Dedifferentiated amniotic fluid mesenchymal stem cell (primary cell): ENCODE results near the gene AUTS2.
A peak's percentile ranks its signal among the peaks of the same experiment; 100 is the strongest.

Source experiments
- DNase-seq: peaks from one replicate; pipeline ENCODE4 v3.0.0-alpha.2; 2016; ENCODE audit errors: extremely low spot score

AUTS2 gene

GRCh38 chr7:69857014-69857413 is 258.7 kb downstream of the AUTS2 start:
- DNase-seq = no peak

- no peak for DNase-seq
Measured at GRCh38 chr7:69858471-69858870, 260.2 kb downstream of the AUTS2 start.

GRCh38 chr7:69859342-69859741 is 261.1 kb downstream of the AUTS2 start:
- DNase-seq = no peak

- DNase-seq = no peak
Measured at GRCh38 chr7:69860486-69860885, 262.2 kb downstream of the AUTS2 start.

GRCh38 chr7:69860941-69861622 is 262.8 kb downstream of the AUTS2 start:
- no peak for DNase-seq

GRCh38 chr7:69862413-69863064 is 264.3 kb downstream of the AUTS2 start:
- DNase-seq = no peak

GRCh38 chr7:69864274-69864673 is 266.0 kb downstream of the AUTS2 start:
- no peak for DNase-seq

GRCh38 chr7:69864822-69865221 is 266.5 kb downstream of the AUTS2 start:
- no peak for DNase-seq

- DNase-seq = no peak
Measured at GRCh38 chr7:69868921-69869320, 270.6 kb downstream of the AUTS2 start.

- DNase-seq = peak; percentile 73
Measured at GRCh38 chr7:69871213-69871885, 273.1 kb downstream of the AUTS2 start.

- DNase-seq = no peak
Measured at GRCh38 chr7:69871886-69872569, 273.8 kb downstream of the AUTS2 start.

GRCh38 chr7:69873512-69873911 is 275.2 kb downstream of the AUTS2 start:
- DNase-seq = no peak

GRCh38 chr7:69878015-69878414 is 279.7 kb downstream of the AUTS2 start:
- no peak for DNase-seq

- no peak for DNase-seq
Measured at GRCh38 chr7:69878591-69878990, 280.3 kb downstream of the AUTS2 start.

- no peak for DNase-seq
Measured at GRCh38 chr7:69879989-69880388, 281.7 kb downstream of the AUTS2 start.

- no peak for DNase-seq
Measured at GRCh38 chr7:69880840-69881239, 282.6 kb downstream of the AUTS2 start.

- DNase-seq = no peak
Measured at GRCh38 chr7:69882269-69882668, 284.0 kb downstream of the AUTS2 start.

- DNase-seq = no peak
Measured at GRCh38 chr7:69883399-69883891, 285.2 kb downstream of the AUTS2 start.

- no peak for DNase-seq
Measured at GRCh38 chr7:69885431-69885830, 287.2 kb downstream of the AUTS2 start.

- no peak for DNase-seq
Measured at GRCh38 chr7:69889338-69889975, 291.2 kb downstream of the AUTS2 start.

GRCh38 chr7:69889976-69890351 is 291.7 kb downstream of the AUTS2 start:
- DNase-seq = no peak

- no peak for DNase-seq
Measured at GRCh38 chr7:69892790-69893189, 294.5 kb downstream of the AUTS2 start.
